Stimulated activated CD4-positive, alpha-beta T cell treated with anti-CD3 and anti-CD28 coated beads, Interleukin-1b, Interleukin-23, amount 100 ng/mL, for 4 hours (primary cell): ENCODE measurements around the gene TBC1D16.
"Not testable (repeated sequence)": the region's sequence is repeated elsewhere in the genome, so short reads cannot be mapped to it uniquely, and the experiment has no call there.

Source experiments
- DNase-seq, 2 donors: peaks; one replicate each; pipeline ENCODE4 v3.0.0-alpha.2; 2020; ENCODE audit warnings: low read depth in 2 of 2

The TBC1D16 gene

GRCh38 chr17:80005360-80006338, 30.0 kb downstream of the TBC1D16 start:
- DNase-seq: peak in 1 of 2 donors; percentile 62

DNA sequence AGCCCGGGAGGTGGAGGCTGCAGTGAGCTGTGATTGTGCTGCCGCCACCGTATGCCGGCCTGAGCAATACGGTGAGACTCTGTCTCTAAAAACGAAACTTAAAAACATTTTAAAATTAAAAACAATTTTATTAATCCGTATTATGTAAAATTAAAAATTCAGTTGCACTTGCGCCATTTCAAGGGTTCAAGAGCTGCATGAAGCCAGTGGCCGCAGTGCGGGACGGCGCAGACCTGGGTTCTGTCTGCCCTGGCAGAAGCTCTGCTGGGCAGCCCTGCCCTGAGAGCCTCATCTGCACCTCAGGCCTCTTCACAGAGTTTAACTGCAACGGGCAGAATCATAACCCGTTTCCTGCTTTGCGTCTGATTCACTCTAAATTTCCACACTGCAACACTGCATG, 31.7 kb downstream of the TBC1D16 start:
- no peak for DNase-seq

- DNase-seq: no peak
Measured at GRCh38 chr17:80002690-80003490, 32.8 kb downstream of the TBC1D16 start.

DNA sequence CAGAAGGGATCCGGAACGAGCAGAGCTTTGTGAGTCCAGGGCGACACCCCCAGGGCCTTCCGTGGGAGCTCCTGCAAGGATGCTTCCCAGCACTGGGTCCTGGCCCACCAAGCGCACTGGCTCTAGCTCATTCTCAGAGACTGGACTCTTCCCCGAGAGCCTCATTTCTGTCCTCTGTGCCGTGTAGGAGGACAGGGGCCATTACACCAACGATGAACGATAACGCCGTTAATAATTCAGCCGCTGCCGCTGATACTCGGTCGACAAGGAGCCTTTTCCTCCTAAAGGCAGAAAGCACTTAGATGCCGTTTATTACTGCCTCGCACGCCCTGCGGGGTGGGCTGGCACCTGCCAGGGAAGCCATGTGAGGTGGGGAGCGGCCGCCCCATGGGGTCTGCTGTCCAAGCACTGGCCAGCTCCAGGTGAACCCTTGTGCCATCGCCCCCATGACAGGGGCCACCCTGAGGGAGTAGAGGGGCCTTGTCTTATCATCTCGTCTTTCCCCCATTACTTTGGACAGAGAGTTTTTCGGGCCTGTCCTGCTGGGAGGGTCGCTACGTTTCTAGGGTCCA, 33.5 kb downstream of the TBC1D16 start:
- DNase-seq: no peak

DNA sequence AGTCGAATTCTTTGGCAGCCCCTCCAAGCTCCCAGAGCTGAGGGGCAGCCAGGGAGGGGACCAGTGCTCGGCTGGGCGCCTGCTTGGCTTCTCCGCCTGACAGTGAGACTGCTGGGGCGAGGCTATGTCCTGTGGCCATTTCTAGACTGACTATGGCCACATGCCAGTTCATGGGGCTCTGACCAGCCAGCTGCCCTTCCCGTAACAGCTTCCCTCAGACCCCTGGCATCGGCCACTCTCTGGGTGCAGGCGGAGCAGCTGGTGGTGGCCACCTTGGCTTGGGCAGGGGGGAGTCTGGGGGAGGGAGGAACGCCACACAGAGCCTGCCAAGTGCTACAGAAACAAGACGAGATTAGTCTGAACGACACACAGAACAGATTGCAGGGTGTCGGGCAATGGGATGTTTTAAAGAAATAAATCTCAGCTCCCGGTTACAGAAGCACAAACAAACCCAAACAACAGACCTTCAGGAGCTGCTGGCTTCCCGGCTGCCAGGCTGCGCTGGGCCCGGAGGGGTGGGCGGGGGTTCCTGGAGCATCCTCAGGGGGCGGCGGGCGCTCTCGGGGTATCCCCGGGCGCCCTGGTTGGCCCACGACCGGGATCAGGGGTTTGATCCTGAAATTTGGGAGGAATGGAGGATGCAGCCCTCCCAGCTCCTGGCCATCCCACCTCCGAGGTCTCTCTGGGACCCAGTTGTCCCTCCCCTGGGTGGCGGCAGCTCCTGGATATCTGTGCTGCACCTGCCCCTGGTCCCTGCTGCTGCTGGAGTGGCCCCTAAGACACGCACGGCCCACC, 34.5 kb downstream of the TBC1D16 start:
- no peak for DNase-seq

- DNase-seq: no peak
Measured at GRCh38 chr17:80000136-80000535, 35.5 kb downstream of the TBC1D16 start.

- DNase-seq: peak in 1 of 2 donors; percentile 46
Measured at GRCh38 chr17:79997011-79997660, 38.5 kb downstream of the TBC1D16 start.

GRCh38 chr17:79996291-79996690, 39.4 kb downstream of the TBC1D16 start:
- no peak for DNase-seq

GRCh38 chr17:79995696-79996095, 40.0 kb downstream of the TBC1D16 start:
- DNase-seq: no peak

DNA sequence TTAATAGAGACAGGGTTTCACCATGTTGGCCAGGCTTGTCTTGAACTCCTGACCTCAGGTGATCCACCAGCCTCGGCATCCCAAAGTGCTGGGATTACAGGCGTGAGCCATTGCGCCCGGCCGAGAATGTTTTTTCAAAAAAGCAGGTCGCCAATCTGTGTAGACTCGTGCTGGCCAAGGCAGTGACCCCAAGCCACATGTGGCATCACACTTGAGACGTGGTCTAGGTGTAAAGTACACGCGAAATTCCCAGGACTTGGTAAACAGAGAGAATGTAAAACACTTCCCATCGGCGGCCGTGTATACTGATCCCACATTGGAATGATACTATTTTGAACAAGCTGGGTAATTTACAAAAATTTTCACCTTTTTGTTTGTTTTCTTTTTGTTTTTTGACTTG, 41.1 kb downstream of the TBC1D16 start:
- DNase-seq: no peak

GRCh38 chr17:79994228-79994569, 41.5 kb downstream of the TBC1D16 start:
- DNase-seq: not testable (repeated sequence)

GRCh38 chr17:79993390-79994227, 42.1 kb downstream of the TBC1D16 start:
- no peak for DNase-seq

- DNase-seq: no peak
Measured at GRCh38 chr17:79992649-79993389, 42.9 kb downstream of the TBC1D16 start.

DNA sequence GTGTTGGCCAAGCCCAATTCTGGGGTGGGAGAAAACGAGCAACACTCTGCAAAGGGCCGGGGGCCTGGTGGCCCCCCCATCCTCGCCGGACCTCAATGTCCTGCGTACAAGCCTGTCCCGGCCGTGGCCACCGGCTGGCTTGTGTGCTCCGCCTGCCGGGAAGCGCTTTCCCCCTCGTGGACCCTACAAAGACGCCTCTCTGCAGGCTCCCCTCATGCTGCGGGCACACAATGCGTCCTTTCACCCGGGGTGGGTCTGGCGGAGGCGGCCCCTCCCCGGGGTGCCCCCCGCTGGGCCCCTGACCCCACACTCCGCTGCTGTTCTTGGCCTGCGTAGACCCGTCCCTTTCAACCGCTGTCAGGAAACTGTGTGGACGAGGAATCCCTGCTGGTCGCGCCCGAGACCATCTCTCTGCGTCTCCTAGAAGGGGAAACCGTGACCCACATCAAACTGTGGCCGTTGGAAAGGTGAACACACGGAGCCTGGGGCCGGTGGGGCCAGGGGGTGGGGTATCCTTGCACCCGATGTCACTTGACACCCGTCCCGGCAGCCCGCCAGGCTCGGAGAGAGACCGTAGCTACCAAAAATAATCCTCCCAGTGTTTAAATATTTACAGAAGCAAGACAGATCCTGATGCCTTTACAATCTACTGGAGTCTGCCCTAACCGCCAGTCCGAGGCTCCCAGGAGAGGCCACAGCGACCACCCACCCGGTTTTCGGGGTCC, 43.6 kb downstream of the TBC1D16 start:
- no peak for DNase-seq

GRCh38 chr17:79991140-79991923, 44.3 kb downstream of the TBC1D16 start:
- peak; percentile 73 to 76 for DNase-seq

GRCh38 chr17:79990704-79991103, 45.0 kb downstream of the TBC1D16 start:
- DNase-seq: no peak

GRCh38 chr17:79990051-79990592, 45.5 kb downstream of the TBC1D16 start:
- DNase-seq: no peak
